T-helper 2 cell treated with Interferon-gamma antibody and Interleukin-4, amounts not matched to agents 5 μg/mL and 100 μg/mL, for 36 hours (primary cell): ENCODE results near the gene TSNAX.
A peak's percentile ranks its signal among the peaks of the same experiment; 100 is the strongest.

Source experiments
- DNase-seq: peaks from one replicate; pipeline ENCODE4 v3.0.0; 2021; ENCODE audit warnings: low spot score
- H3K27ac Mint-ChIP-seq: one replicate; pipeline ENCODE4 v1.8.0; 2021; ENCODE audit warnings: mild to moderate bottlenecking, mixed read lengths
- H3K27me3 Mint-ChIP-seq: one replicate; pipeline ENCODE4 v1.8.0; 2021; ENCODE audit warnings: low read depth, mixed read lengths
- H3K36me3 Mint-ChIP-seq: one replicate; pipeline ENCODE4 v1.8.0; 2021; ENCODE audit warnings: low read depth, mixed read lengths
- H3K4me1 Mint-ChIP-seq: one replicate; pipeline ENCODE4 v1.8.0; 2021; ENCODE audit warnings: low read depth, mixed read lengths
- H3K4me3 Mint-ChIP-seq: one replicate; pipeline ENCODE4 v1.8.0; 2022; ENCODE audit warnings: mild to moderate bottlenecking, moderate library complexity, mixed read lengths
- H3K9me3 Mint-ChIP-seq: one replicate; pipeline ENCODE4 v1.8.0; 2021; ENCODE audit warnings: mixed read lengths

Gene TSNAX

GRCh38 chr1:231606712-231607111 is 78.2 kb downstream of the TSNAX start:
- H3K36me3 Mint-ChIP-seq, result peaks cover 5% of the 10 kb centered on the region
- peaks cover 34% of the 10 kb centered on the region for H3K27me3 Mint-ChIP-seq
- DNase-seq, result no peak
- H3K9me3 Mint-ChIP-seq, result peaks cover 8% of the 10 kb centered on the region
- peaks cover 17% of the 10 kb centered on the region for H3K4me1 Mint-ChIP-seq
- H3K4me3 Mint-ChIP-seq, result no peak overlapping the region
- no peak overlapping the region for H3K27ac Mint-ChIP-seq

GRCh38 chr1:231610388-231610787 is 81.9 kb downstream of the TSNAX start:
- peaks cover 20% of the 10 kb centered on the region for H3K36me3 Mint-ChIP-seq
- no peak overlapping the region for H3K4me3 Mint-ChIP-seq
- H3K4me1 Mint-ChIP-seq, result peaks cover 43% of the 10 kb centered on the region
- peaks cover 34% of the 10 kb centered on the region for H3K27me3 Mint-ChIP-seq
- DNase-seq, result no peak
- no peak overlapping the region for H3K27ac Mint-ChIP-seq
- peaks cover 30% of the 10 kb centered on the region for H3K9me3 Mint-ChIP-seq

- H3K4me1 Mint-ChIP-seq, result peaks cover 44% of the 10 kb centered on the region
- peaks cover 32% of the 10 kb centered on the region for H3K27me3 Mint-ChIP-seq
- H3K4me3 Mint-ChIP-seq, result no peak overlapping the region
- H3K27ac Mint-ChIP-seq, result no peak overlapping the region
- DNase-seq, result no peak
- H3K36me3 Mint-ChIP-seq, result peaks cover 20% of the 10 kb centered on the region
- peaks cover 34% of the 10 kb centered on the region for H3K9me3 Mint-ChIP-seq
Measured at GRCh38 chr1:231611111-231611510, 82.6 kb downstream of the TSNAX start.

GRCh38 chr1:231611851-231612250 is 83.4 kb downstream of the TSNAX start:
- DNase-seq, result no peak
- H3K4me1 Mint-ChIP-seq, result peaks cover 44% of the 10 kb centered on the region
- peaks cover 20% of the 10 kb centered on the region for H3K36me3 Mint-ChIP-seq
- H3K9me3 Mint-ChIP-seq, result peaks cover 36% of the 10 kb centered on the region
- H3K27ac Mint-ChIP-seq, result peak overlapping the region; percentile 93
- peak overlapping the region; percentile 79 for H3K4me3 Mint-ChIP-seq
- peaks cover 33% of the 10 kb centered on the region for H3K27me3 Mint-ChIP-seq

GRCh38 chr1:231612393-231613089 is 84.1 kb downstream of the TSNAX start:
- H3K27ac Mint-ChIP-seq, result peak overlapping the region; percentile 93
- DNase-seq, result peak; percentile 51
- peaks cover 20% of the 10 kb centered on the region for H3K36me3 Mint-ChIP-seq
- peaks cover 42% of the 10 kb centered on the region for H3K4me1 Mint-ChIP-seq
- peak overlapping the region; percentile 79 for H3K4me3 Mint-ChIP-seq
- peaks cover 33% of the 10 kb centered on the region for H3K27me3 Mint-ChIP-seq
- H3K9me3 Mint-ChIP-seq, result peaks cover 36% of the 10 kb centered on the region

- Mint-ChIP-seq H3K27ac (peak overlapping the region; percentile 93), H3K36me3 (peaks cover 20% of the 10 kb centered on the region), H3K4me3 (peak overlapping the region; percentile 79), H3K27me3 (peaks cover 34% of the 10 kb centered on the region), H3K4me1 (peaks cover 42% of the 10 kb centered on the region), H3K9me3 (peaks cover 34% of the 10 kb centered on the region)
- DNase-seq, result no peak
Measured at GRCh38 chr1:231613419-231614349, 85.2 kb downstream of the TSNAX start.
